Brain microvascular endothelial cell (primary cell): ENCODE measurements around the gene TMEM132E.

Experiments used
- DNase-seq: peaks from one replicate; pipeline ENCODE4 v3.0.0-alpha.2; 2020
- H3K27ac ChIP-seq: fragments of 250-450 bp; sonication (Bioruptor Pico); 2 replicates; pipeline ENCODE4 v1.5.1; 2020; ENCODE audit warnings: mild to moderate bottlenecking, moderate library complexity
- H3K27me3 ChIP-seq: fragments of 250-450 bp; sonication (Bioruptor Pico); replicated peaks from 2 replicates; pipeline ENCODE4 v1.5.1; 2020; ENCODE audit warnings: mild to moderate bottlenecking
- H3K36me3 ChIP-seq: fragments of 250-450 bp; sonication (Bioruptor Pico); replicated peaks from 2 replicates; pipeline ENCODE4 v1.5.1; 2020; ENCODE audit warnings: mild to moderate bottlenecking
- H3K4me3 ChIP-seq: 2 replicates; pipeline ENCODE4 v1.5.1; 2011; ENCODE audit warnings: low read depth, mild to moderate bottlenecking, control low read depth, low read length, moderate library complexity
- CTCF ChIP-seq: IDR thresholded peaks from 2 replicates; pipeline ENCODE4 v1.5.1; 2011; ENCODE audit warnings: low read depth, mild to moderate bottlenecking, moderate library complexity, low read length, control low read depth, inconsistent platforms; ENCODE audit errors: missing control alignments
- in situ Hi-C: cut with HindIII; loops from 2 replicates; pipeline ENCODE4 v1.10.0; 2017; ENCODE audit warnings: low sequenced_read_pairs, low pct_ligation_motif_present

The TMEM132E gene

DNA sequence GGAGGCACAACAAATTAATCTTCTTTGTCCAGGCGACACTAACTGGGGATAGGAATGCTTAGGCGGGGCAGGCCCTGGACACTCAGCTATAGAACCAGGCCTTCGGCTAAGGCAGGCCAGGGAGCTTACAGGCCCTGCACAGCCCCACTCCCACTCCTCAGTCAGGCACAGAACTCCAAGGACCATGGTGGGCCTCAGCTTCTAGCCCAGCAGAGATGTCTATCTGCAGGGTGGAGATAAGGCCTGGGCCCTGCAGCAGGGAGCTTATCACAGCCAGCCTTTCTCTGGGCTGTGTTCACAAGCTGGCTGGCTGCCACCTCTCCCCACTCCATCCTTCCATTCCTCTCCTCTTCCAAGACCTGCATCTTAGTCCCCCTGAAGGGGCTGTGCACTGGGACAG lies 68.1 kb downstream of the TMEM132E start:
- no peaks in the 10 kb centered on the region for H3K27me3 ChIP-seq
- H3K36me3 ChIP-seq, result no peaks in the 10 kb centered on the region
- H3K4me3 ChIP-seq, result no peak overlapping the region
- TF ChIP-seq CTCF, result no peak
- no peak for DNase-seq
- H3K27ac ChIP-seq, result no peak overlapping the region
- in situ Hi-C loops, result no loop called here

- no peak for DNase-seq
- Histone ChIP-seq H3K4me3 (no peak overlapping the region), H3K27me3 (no peaks in the 10 kb centered on the region), H3K27ac (no peak overlapping the region), H3K36me3 (no peaks in the 10 kb centered on the region)
- no peak for TF ChIP-seq CTCF
- in situ Hi-C loops, result no loop called here
Measured at GRCh38 chr17:34650051-34650750, 70.8 kb downstream of the TMEM132E start.

DNA sequence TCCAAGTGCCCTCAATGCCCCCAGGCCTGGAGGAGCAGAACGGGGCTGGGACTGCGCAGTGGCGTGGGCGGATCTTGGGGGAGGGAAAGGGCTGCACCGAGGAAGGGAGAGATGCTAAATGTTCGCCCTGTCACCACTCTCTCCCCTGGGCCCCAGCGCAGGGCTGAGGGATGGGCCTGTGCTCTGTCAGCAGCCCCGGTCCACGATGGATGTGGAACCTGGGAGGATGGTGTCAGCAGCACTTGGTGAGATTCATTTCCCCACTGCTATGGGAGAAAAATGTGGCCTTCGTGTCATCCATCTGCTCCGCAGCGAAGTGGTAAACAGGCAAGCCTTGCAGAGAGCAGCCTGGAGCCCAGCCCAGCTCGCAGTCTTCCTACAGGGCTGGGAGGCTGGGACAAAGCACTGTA lies 72.0 kb downstream of the TMEM132E start:
- H3K36me3 ChIP-seq, result no peaks in the 10 kb centered on the region
- H3K27ac ChIP-seq, result no peak overlapping the region
- in situ Hi-C loops, result no loop called here
- TF ChIP-seq CTCF, result no peak
- DNase-seq, result no peak
- no peaks in the 10 kb centered on the region for H3K27me3 ChIP-seq
- H3K4me3 ChIP-seq, result no peak overlapping the region

DNA sequence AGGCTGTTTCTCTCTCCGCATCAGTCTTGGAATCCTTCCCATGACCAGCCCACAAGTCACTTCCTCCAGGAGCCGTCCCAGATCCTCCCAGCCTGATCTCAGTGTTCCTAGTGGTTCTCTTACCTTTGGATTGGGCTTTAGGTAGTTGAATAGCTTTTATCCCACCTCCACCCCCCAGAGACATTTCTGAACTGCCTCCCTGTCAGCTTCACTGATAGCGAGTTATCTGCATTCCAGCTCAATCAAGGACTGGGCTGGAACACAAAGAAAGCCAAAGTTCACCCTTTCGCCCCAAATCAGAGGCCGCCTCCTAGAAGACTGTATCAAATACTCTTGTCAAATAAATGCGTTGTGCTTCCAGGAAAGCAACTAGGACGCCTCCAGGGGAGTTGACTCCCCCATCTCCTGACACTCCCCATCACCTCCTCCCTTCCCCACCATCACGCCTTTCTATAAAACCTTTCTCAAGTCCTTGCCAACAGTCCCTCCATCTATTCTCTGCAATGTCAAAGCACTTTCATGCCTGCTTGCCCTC lies 72.7 kb downstream of the TMEM132E start:
- Histone ChIP-seq H3K4me3 (no peak overlapping the region), H3K27ac (no peak overlapping the region), H3K36me3 (no peaks in the 10 kb centered on the region), H3K27me3 (no peaks in the 10 kb centered on the region)
- no peak for DNase-seq
- in situ Hi-C loops, result no loop called here
- TF ChIP-seq CTCF, result no peak

GRCh38 chr17:34653511-34653910 lies 74.1 kb downstream of the TMEM132E start:
- Histone ChIP-seq H3K27ac (no peak overlapping the region), H3K4me3 (no peak overlapping the region), H3K27me3 (no peaks in the 10 kb centered on the region), H3K36me3 (no peaks in the 10 kb centered on the region)
- no peak for DNase-seq
- no peak for TF ChIP-seq CTCF
- in situ Hi-C loops, result no loop called here
